Prostate gland (tissue), 2 donors: Measurements from ENCODE around the gene TGFB1. TPM values are rescaled to one million over a fixed set of nuclear protein-coding genes. Genes with fewer than 3 reads are reported as not detected.

ENCODE experiments used
- DNase-seq: peaks from one replicate; pipeline ENCODE4 v3.0.0-alpha.2; 2019; ENCODE audit warnings: low spot score
- H3K27ac ChIP-seq, 2 donors: fragments of 200-600 bp; sonication (generic); 2 replicates each; pipeline ENCODE4 v1.5.1; 2017 to 2019
- H3K27me3 ChIP-seq: fragments of 200-600 bp; sonication (generic); replicated peaks from 2 replicates; pipeline ENCODE4 v1.5.1; 2019; ENCODE audit not compliant: insufficient read depth
- H3K36me3 ChIP-seq, 2 donors: fragments of 200-600 bp; sonication (generic); 1 replicate in 1 of 2; 2 replicates in 1 of 2; pipeline versions ENCODE4 v1.5.1 to v1.8.1; 2017 to 2019
- H3K4me1 ChIP-seq: fragments of 200-600 bp; sonication (generic); replicated peaks from 2 replicates; pipeline ENCODE4 v1.5.1; 2019
- H3K4me3 ChIP-seq, 2 donors: fragments of 200-600 bp; sonication (generic); 2 replicates each; pipeline ENCODE4 v1.5.1; 2017 to 2019
- H3K9me3 ChIP-seq: fragments of 200-600 bp; sonication (generic); 2 replicates; pipeline ENCODE4 v1.5.1; 2017
- POLR2A ChIP-seq: fragments of 450-650 bp; IDR thresholded peaks from one replicate; pipeline ENCODE4 v1.6.1; 2016; ENCODE audit warnings: antibody characterized with exemption, mild to moderate bottlenecking
- POLR2AphosphoS5 ChIP-seq: sonication (generic); formaldehyde crosslinking; IDR thresholded peaks from one replicate; pipeline ENCODE4 v1.6.1; 2017; ENCODE audit warnings: antibody characterized with exemption
- WGBS: methylation state at CpG from one replicate; pipeline ENCODE4 v1.1.5; 2018; 5-methylcytosine and 5-hydroxymethylcytosine counted together
- intact Hi-C: fragments of 100-400 bp; cut with DNase I; formaldehyde crosslinking; loops from one replicate; pipeline ENCODE4 v1.14.2; 2022
- total RNA-seq, 2 donors: library from RNA; depleted of rRNA; stranded (reverse); fragments of >200 nt; gene quantifications; one replicate each; pipeline ENCODE4 v1.1.0, GENCODE V29; 2016
- TF ChIP-seq, protein P1 (sequence below), 4 experiments: fragments of 200-600 bp in 2 of 4; fragments of 450-650 bp in 2 of 4; sonication (generic) in 2 of 4; IDR thresholded peaks; 1 replicate in 3 of 4; 2 replicates in 1 of 4; pipeline ENCODE4 v1.5.1; 2016 to 2019; ENCODE audit warnings: antibody characterized with exemption in 4 of 4, mild to moderate bottlenecking in 2 of 4, moderate library complexity in 2 of 4

TGFB1 gene
- total RNA-seq, 2 donors from 2014 or later, result 9.7 to 32.4 TPM

DNA sequence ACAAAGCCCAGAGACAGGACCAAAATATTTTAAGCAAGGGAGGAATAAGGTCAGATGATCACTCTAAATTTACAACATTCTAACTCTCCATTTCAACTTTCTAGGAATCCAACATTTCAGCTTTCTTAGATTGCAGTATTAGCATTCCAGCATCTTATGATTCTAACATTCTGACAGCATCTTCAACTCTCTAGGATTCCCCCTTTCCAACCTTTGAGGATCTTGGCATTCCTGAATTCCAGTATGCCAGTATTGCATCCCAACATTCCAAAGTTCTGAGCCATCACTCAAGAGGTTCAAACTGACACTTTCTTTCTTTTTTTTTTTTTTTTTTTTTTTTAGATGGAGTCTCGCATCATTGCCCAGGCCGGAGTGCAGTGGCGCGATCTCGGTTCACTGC is 13.8 kb downstream of the TGFB1 start:
- Histone ChIP-seq H3K27ac (no peak overlapping the region), H3K27me3 (no peaks in the 10 kb centered on the region), H3K4me1 (no peaks in the 10 kb centered on the region), H3K4me3 (no peak overlapping the region), H3K36me3 (no peaks in the 10 kb centered on the region), H3K9me3 (no peaks in the 10 kb centered on the region)
- DNase-seq, result no peak
- TF ChIP-seq POLR2AphosphoS5 (no peak), POLR2A (no peak)
- TF ChIP-seq, protein P1, sequence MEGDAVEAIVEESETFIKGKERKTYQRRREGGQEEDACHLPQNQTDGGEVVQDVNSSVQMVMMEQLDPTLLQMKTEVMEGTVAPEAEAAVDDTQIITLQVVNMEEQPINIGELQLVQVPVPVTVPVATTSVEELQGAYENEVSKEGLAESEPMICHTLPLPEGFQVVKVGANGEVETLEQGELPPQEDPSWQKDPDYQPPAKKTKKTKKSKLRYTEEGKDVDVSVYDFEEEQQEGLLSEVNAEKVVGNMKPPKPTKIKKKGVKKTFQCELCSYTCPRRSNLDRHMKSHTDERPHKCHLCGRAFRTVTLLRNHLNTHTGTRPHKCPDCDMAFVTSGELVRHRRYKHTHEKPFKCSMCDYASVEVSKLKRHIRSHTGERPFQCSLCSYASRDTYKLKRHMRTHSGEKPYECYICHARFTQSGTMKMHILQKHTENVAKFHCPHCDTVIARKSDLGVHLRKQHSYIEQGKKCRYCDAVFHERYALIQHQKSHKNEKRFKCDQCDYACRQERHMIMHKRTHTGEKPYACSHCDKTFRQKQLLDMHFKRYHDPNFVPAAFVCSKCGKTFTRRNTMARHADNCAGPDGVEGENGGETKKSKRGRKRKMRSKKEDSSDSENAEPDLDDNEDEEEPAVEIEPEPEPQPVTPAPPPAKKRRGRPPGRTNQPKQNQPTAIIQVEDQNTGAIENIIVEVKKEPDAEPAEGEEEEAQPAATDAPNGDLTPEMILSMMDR (IDR thresholded peaks at IDR 0.05), result no peak
- intact Hi-C loops, result no loop called here
- 99% methylated on average over 5 of the region's 5 CpGs for WGBS

DNA sequence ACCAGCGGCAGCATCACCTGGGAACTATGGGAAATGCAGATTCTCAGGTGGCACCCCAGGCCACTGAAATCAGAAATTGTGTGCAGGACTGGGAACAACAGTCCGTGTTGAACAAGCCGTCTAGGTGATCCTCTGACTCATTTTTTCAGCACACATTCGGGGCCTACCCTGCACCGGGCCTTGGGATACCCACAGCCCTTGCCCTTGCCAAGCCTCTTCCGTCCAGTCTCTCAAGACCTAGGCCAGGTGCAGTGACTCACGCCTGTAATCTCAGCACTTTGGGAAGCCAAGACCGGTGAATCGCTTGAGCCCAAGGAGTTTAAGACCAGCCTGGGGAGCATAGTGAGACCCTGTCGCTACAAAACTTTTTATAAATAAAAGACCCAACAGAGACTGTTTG is 18.3 kb downstream of the TGFB1 start:
- no peaks in the 10 kb centered on the region for H3K36me3 ChIP-seq

DNA sequence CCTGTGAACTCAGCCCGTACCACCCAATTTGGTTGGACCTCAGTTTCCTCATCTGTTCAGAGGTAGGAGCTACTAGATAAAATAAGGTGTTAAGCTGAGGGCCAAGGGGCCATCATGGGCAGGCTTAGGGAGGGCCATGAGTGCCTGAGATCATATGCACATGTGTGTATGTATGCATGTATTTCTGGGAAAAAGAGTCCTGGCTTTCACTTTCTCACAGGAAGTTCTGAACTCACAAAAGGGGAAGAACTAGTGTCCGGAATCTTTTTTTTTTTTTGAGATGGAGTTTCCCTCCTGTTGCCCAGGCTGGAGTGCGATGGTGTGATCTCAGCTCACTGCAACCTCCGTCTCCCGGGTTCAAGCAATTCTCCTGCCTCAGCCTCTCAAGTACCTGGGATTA is 18.9 kb downstream of the TGFB1 start:
- DNase-seq, result no peak
- TF ChIP-seq POLR2A (no peak), POLR2AphosphoS5 (no peak)
- TF ChIP-seq, protein P1 (IDR thresholded peaks at IDR 0.05), result no peak
- whole genome bisulfite sequencing, result 85% methylated on average over 5 of the region's 5 CpGs
- Histone ChIP-seq H3K36me3 (no peaks in the 10 kb centered on the region), H3K9me3 (no peaks in the 10 kb centered on the region), H3K27me3 (no peaks in the 10 kb centered on the region), H3K4me3 (no peak overlapping the region), H3K4me1 (no peaks in the 10 kb centered on the region), H3K27ac (no peak overlapping the region)
- intact Hi-C loops, result no loop called here

More for the DNA sequence above, 18.3 kb downstream of the TGFB1 start:
- Histone ChIP-seq H3K9me3 (no peaks in the 10 kb centered on the region), H3K27ac (no peak overlapping the region), H3K4me1 (no peaks in the 10 kb centered on the region), H3K27me3 (no peaks in the 10 kb centered on the region), H3K4me3 (no peak overlapping the region)
- WGBS, result 94% methylated on average over 10 of the region's 10 CpGs
- TF ChIP-seq, protein P1 (IDR thresholded peaks at IDR 0.05), result no peak
- TF ChIP-seq POLR2AphosphoS5 (no peak), POLR2A (no peak)
- DNase-seq, result no peak
- intact Hi-C loops, result no loop called here

DNA sequence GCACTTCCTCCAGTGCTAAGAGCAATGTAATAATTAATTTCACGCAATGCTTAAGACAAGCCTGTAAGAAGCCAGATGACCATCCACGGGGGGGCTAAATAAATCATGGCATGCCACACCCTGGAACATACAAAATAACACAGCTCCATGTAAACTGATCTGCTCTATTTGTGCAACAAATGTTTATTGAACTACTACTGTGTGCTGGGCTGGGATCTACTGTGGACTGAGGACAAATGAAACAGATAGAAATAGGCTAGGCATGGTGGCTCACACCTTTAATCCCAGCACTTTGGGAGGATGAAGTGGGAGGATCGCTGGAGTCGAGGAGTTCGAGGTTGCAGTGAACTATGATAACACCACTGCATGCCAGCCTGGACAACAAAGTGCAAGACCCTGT is 21.3 kb downstream of the TGFB1 start:
- WGBS, result 93% methylated on average over 5 of the region's 5 CpGs
- TF ChIP-seq, protein P1 (IDR thresholded peaks at IDR 0.05), result no peak
- TF ChIP-seq POLR2A (no peak), POLR2AphosphoS5 (no peak)
- Histone ChIP-seq H3K4me3 (no peak overlapping the region), H3K36me3 (no peaks in the 10 kb centered on the region), H3K4me1 (no peaks in the 10 kb centered on the region), H3K9me3 (no peaks in the 10 kb centered on the region), H3K27me3 (no peaks in the 10 kb centered on the region), H3K27ac (no peak overlapping the region)
- no peak for DNase-seq
- intact Hi-C loops, result no loop called here

DNA sequence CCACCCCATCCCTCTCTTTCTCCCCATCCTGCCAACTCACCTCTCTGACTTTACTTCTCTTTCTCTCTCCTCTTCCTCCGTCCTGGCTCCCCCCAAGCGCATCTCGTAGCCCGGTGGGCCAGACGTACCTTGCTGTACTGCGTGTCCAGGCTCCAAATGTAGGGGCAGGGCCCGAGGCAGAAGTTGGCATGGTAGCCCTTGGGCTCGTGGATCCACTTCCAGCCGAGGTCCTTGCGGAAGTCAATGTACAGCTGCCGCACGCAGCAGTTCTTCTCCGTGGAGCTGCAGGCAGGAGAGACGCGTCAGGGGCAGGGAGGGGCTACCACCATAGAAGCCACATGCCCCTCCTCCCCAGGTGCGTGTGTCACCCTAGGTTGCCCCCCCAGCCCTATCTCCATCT is 21.7 kb downstream of the TGFB1 start:
- Histone ChIP-seq H3K36me3 (no peaks in the 10 kb centered on the region), H3K27me3 (no peaks in the 10 kb centered on the region), H3K4me3 (no peak overlapping the region), H3K4me1 (no peaks in the 10 kb centered on the region), H3K9me3 (no peaks in the 10 kb centered on the region), H3K27ac (no peak overlapping the region)
- DNase-seq, result no peak
- WGBS, result 93% methylated on average over 16 of the region's 16 CpGs
- intact Hi-C loops, result no loop called here
- TF ChIP-seq, protein P1 (IDR thresholded peaks at IDR 0.05), result no peak
- TF ChIP-seq POLR2A (no peak), POLR2AphosphoS5 (no peak)
